ENCODE data around the gene SPAG9. TPM values are rescaled to one million over a fixed set of nuclear protein-coding genes. Genes with fewer than 3 reads are reported as not detected.
A peak's percentile ranks its signal among the peaks of the same experiment; 100 is the strongest.

SPAG9 gene
- total and polyA plus RNA-seq, 2 experiments from 2014 or later = 26.5 to 82.7 TPM

DNA sequence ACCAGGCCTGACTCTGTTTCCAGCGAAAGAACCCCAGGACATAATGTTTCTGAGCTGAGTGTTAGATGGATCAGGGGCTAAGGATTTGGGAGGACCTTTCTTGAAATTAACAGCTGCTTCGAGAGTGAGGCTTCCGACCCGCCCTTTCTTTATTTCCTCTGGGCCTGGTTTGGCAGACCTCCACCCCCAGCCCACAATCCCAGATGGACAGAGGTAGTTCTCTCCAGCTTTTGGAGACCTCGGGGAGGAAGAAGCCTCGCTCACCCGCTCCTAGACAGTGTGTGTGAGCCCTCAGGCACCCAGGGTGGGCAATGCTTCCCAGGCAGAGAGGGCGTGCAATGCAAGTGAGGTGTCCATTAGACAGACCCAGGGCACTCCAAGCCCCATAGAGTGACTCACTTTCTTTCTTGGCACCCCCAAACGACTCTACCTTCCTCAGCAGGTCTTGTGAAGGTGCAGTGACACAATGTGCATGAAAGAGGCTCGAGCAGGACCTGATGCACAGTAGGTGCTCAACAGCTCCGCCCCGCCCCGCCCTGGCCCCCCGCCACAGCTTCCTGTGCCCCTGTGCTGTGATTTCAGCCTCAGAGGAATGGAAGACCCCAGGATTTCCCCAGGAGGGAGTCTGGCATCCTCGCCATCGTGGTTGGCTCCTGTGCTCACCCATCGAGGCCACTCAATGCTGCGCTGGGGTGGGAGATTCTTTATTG, 203.8 kb downstream of the SPAG9 start:
- DNase-seq (ENCODE audit: low spot score) = no peak
- Histone ChIP-seq H3K27me3 (no peaks in the 10 kb centered on the region), H3K36me3 (replicated peaks; ENCODE audit: insufficient read depth, low read depth) (no peaks in the 10 kb centered on the region), H3K4me3 (no peak overlapping the region), H3K9me3 (ENCODE audit: low read depth) (no peaks in the 10 kb centered on the region), H3K9me2 (replicated peaks; ENCODE audit: insufficient read depth) (no peaks in the 10 kb centered on the region), H3K4me2 (no peak overlapping the region), H3K27ac (no peak overlapping the region), H3K4me1 (ENCODE audit: insufficient read depth) (peaks cover 48% of the 10 kb centered on the region), H2AFZ (no peak overlapping the region), H3K79me2 (no peaks in the 10 kb centered on the region), H4K20me1 (ENCODE audit: insufficient read depth, poor library complexity, severe bottlenecking) (no peaks in the 10 kb centered on the region)
- TF ChIP-seq, protein P1, sequence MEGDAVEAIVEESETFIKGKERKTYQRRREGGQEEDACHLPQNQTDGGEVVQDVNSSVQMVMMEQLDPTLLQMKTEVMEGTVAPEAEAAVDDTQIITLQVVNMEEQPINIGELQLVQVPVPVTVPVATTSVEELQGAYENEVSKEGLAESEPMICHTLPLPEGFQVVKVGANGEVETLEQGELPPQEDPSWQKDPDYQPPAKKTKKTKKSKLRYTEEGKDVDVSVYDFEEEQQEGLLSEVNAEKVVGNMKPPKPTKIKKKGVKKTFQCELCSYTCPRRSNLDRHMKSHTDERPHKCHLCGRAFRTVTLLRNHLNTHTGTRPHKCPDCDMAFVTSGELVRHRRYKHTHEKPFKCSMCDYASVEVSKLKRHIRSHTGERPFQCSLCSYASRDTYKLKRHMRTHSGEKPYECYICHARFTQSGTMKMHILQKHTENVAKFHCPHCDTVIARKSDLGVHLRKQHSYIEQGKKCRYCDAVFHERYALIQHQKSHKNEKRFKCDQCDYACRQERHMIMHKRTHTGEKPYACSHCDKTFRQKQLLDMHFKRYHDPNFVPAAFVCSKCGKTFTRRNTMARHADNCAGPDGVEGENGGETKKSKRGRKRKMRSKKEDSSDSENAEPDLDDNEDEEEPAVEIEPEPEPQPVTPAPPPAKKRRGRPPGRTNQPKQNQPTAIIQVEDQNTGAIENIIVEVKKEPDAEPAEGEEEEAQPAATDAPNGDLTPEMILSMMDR (IDR thresholded peaks at IDR 0.05; ENCODE audit: poor library complexity) = no peak
- WGBS (ENCODE audit: low lambda C conversion rate, missing lambda C conversion rate) = 83% methylated on average over 18 of the region's 18 CpGs

- no peaks in the 10 kb centered on the region for H3K27me3 ChIP-seq
- no peaks in the 10 kb centered on the region for H3K79me2 ChIP-seq
- no peak overlapping the region for H3K4me2 ChIP-seq
- no peak overlapping the region for H3K4me3 ChIP-seq
- H3K9me2 ChIP-seq (replicated peaks; ENCODE audit: insufficient read depth) = no peaks in the 10 kb centered on the region
- no peak overlapping the region for H2AFZ ChIP-seq
- 100% methylated on average over 2 of the region's 2 CpGs for WGBS (ENCODE audit: low lambda C conversion rate, missing lambda C conversion rate)
- H3K4me1 ChIP-seq (ENCODE audit: insufficient read depth) = peaks cover 46% of the 10 kb centered on the region
- H3K27ac ChIP-seq = no peak overlapping the region
- no peak for DNase-seq (ENCODE audit: low spot score)
- H4K20me1 ChIP-seq (ENCODE audit: insufficient read depth, poor library complexity, severe bottlenecking) = no peaks in the 10 kb centered on the region
- H3K9me3 ChIP-seq (ENCODE audit: low read depth) = no peaks in the 10 kb centered on the region
- no peaks in the 10 kb centered on the region for H3K36me3 ChIP-seq (replicated peaks; ENCODE audit: insufficient read depth, low read depth)
- no peak for TF ChIP-seq EZH2 (IDR thresholded peaks at IDR 0.05; ENCODE audit: borderline replicate concordance)
- no peak for TF ChIP-seq EZH2phosphoT487 (IDR thresholded peaks at IDR 0.05; ENCODE audit: low read depth, severe bottlenecking, unreplicated experiment)
- TF ChIP-seq, protein P1 (IDR thresholded peaks at IDR 0.05; ENCODE audit: poor library complexity) = no peak
Observed at GRCh38 chr17:50916026-50916707, 204.5 kb downstream of the SPAG9 start.

GRCh38 chr17:50914505-50915063, 206.1 kb downstream of the SPAG9 start:
- no peak for TF ChIP-seq EZH2 (IDR thresholded peaks at IDR 0.05; ENCODE audit: borderline replicate concordance)
- TF ChIP-seq EZH2phosphoT487 (IDR thresholded peaks at IDR 0.05; ENCODE audit: low read depth, severe bottlenecking, unreplicated experiment) = no peak
- TF ChIP-seq, protein P1 (IDR thresholded peaks at IDR 0.05; ENCODE audit: poor library complexity) = no peak
- H3K27ac ChIP-seq = peak overlapping the region; percentile 63
- H3K9me2 ChIP-seq (replicated peaks; ENCODE audit: insufficient read depth) = no peaks in the 10 kb centered on the region
- no peaks in the 10 kb centered on the region for H3K36me3 ChIP-seq (replicated peaks; ENCODE audit: insufficient read depth, low read depth)
- WGBS (ENCODE audit: low lambda C conversion rate, missing lambda C conversion rate) = 85% methylated on average over 11 of the region's 11 CpGs
- no peak overlapping the region for H2AFZ ChIP-seq
- H3K9me3 ChIP-seq (ENCODE audit: low read depth) = no peaks in the 10 kb centered on the region
- no peak overlapping the region for H3K4me3 ChIP-seq
- no peaks in the 10 kb centered on the region for H4K20me1 ChIP-seq (ENCODE audit: insufficient read depth, poor library complexity, severe bottlenecking)
- H3K4me1 ChIP-seq (ENCODE audit: insufficient read depth) = peaks cover 38% of the 10 kb centered on the region
- no peaks in the 10 kb centered on the region for H3K27me3 ChIP-seq
- H3K4me2 ChIP-seq = no peak overlapping the region
- no peaks in the 10 kb centered on the region for H3K79me2 ChIP-seq
- DNase-seq (ENCODE audit: low spot score) = no peak

Measured in hepatocyte (in vitro differentiated cells).